ENCODE data around the gene FAM9C. TPM values are rescaled to one million over a fixed set of nuclear protein-coding genes. Genes with fewer than 3 reads are reported as not detected.

Gene FAM9C
- total RNA-seq, 1 donor from 2014 or later = under 0.01 TPM

DNA sequence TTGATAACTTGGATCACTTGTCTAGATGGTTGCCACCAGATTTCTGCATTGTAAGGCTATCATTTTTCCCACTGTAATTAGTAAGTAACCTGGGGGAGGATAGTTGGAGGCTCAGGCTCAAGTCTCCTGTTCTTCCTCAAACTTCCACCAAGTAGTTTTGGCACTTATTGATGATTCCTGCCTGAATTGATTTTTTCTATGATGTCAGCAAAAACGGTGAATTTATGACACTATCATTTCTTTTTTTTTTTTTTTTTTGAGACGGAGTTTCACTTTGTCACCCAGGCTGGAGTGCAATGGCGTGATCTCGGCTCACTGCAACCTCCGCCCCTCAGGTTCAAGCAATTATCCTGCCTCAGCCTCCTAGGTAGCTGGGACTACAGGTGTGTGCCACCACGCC, 57.1 kb downstream of the FAM9C start:
- no peaks in the 10 kb centered on the region for H3K36me3 ChIP-seq (ENCODE audit: control insufficient read depth in 3 of 3, insufficient read depth in 3 of 3, low read length in 3 of 3)
- H3K27me3 ChIP-seq (ENCODE audit: control insufficient read depth in 3 of 3, insufficient read depth in 3 of 3, low read length in 3 of 3) = peaks cover 0 to 3% (median 0%) of the 10 kb centered on the region in 3 donors
- no peak overlapping the region for H3K4me3 ChIP-seq (ENCODE audit: low read length in 3 of 3)
- H3K9me3 ChIP-seq (ENCODE audit: control insufficient read depth in 3 of 3, low read length in 3 of 3) = no peaks in the 10 kb centered on the region
- no peak overlapping the region for H3K27ac ChIP-seq (ENCODE audit: low read depth, low read length)
- no peak overlapping the region for H3K9ac ChIP-seq (ENCODE audit: low read depth in 1 of 3, low read length in 3 of 3)
- peaks cover 0 to 2% (median 0%) of the 10 kb centered on the region in 3 donors for H3K4me1 ChIP-seq (ENCODE audit: control insufficient read depth in 3 of 3, insufficient read depth in 3 of 3, low read length in 3 of 3)

DNA sequence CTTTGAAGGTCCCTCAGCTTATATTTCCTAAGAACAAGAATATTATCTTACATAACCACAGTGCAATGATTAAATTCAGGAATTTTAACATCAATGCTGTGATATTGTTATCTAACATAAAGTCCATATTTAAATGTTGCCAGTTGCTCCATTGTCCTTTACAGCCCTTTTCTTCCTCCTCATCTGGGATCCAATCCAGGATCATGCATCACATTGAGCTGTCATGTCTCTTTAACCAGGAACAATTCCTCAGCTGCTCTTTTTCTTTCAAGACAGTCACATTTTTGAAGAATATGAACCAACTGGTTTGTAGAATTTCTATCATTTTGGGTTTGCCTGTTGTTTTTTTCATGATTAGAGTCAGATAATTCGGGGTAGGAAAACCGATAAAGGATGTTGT, 57.5 kb downstream of the FAM9C start:
- no peak overlapping the region for H3K4me3 ChIP-seq (ENCODE audit: low read length in 3 of 3)
- no peaks in the 10 kb centered on the region for H3K36me3 ChIP-seq (ENCODE audit: control insufficient read depth in 3 of 3, insufficient read depth in 3 of 3, low read length in 3 of 3)
- no peaks in the 10 kb centered on the region for H3K9me3 ChIP-seq (ENCODE audit: control insufficient read depth in 3 of 3, low read length in 3 of 3)
- no peak overlapping the region for H3K27ac ChIP-seq (ENCODE audit: low read depth, low read length)
- H3K27me3 ChIP-seq (ENCODE audit: control insufficient read depth in 3 of 3, insufficient read depth in 3 of 3, low read length in 3 of 3) = peaks cover 0 to 3% (median 0%) of the 10 kb centered on the region in 3 donors
- H3K4me1 ChIP-seq (ENCODE audit: control insufficient read depth in 3 of 3, insufficient read depth in 3 of 3, low read length in 3 of 3) = peaks cover 0 to 2% (median 0%) of the 10 kb centered on the region in 3 donors
- no peak overlapping the region for H3K9ac ChIP-seq (ENCODE audit: low read depth in 1 of 3, low read length in 3 of 3)

DNA sequence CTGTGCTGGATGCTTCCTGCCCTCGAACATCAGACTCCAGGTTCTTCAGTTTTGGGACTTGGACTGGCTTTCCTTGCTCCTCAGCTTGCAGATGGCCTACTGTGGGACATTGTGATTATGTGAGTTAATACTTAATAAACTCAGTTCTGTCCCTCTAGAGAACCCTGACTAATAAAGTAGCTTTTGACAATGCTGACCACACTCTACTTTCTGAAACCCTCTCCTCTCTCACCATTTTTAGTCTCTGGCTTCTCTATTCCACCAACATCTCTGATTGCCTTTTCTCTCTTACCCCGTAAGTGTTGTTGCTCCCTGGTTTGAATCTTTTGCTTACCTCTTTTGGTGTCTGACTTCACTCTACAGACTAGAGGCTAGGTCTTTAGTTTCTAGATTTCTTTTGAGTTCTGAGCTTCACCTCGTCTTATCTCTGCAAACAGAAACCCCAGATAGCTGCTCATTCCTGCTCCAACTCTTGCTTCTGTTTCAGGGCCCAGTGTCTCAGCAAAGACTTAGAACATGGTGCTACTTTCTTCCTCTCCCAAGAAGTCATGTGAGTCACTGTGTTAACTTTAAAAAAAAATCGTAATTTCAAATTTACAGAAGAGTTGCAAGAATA, 58.1 kb downstream of the FAM9C start:
- H3K27ac ChIP-seq (ENCODE audit: low read depth, low read length) = no peak overlapping the region

More for the DNA sequence above, 58.1 kb downstream of the FAM9C start:
- peaks cover 0 to 3% (median 0%) of the 10 kb centered on the region in 3 donors for H3K27me3 ChIP-seq (ENCODE audit: control insufficient read depth in 3 of 3, insufficient read depth in 3 of 3, low read length in 3 of 3)
- peaks cover 0 to 2% (median 0%) of the 10 kb centered on the region in 3 donors for H3K4me1 ChIP-seq (ENCODE audit: control insufficient read depth in 3 of 3, insufficient read depth in 3 of 3, low read length in 3 of 3)
- H3K36me3 ChIP-seq (ENCODE audit: control insufficient read depth in 3 of 3, insufficient read depth in 3 of 3, low read length in 3 of 3) = no peaks in the 10 kb centered on the region
- no peak overlapping the region for H3K4me3 ChIP-seq (ENCODE audit: low read length in 3 of 3)
- no peak overlapping the region for H3K9ac ChIP-seq (ENCODE audit: low read depth in 1 of 3, low read length in 3 of 3)
- H3K9me3 ChIP-seq (ENCODE audit: control insufficient read depth in 3 of 3, low read length in 3 of 3) = no peaks in the 10 kb centered on the region

Other genes with a start within 250 kb of the FAM9C start
- gene TLR7, start 177.5 kb downstream of the FAM9C start, total RNA-seq = 2.1 TPM
- 1.0 TPM for gene TLR8, start 138.0 kb downstream of the FAM9C start, total RNA-seq
- gene TMSB4X, start 69.5 kb downstream of the FAM9C start, total RNA-seq = 1,543 TPM

Measured in skeletal muscle tissue (tissue), 4 donors.